ENCODE measurements around the gene HCFC1R1. TPM values are rescaled to one million over a fixed set of nuclear protein-coding genes. Genes with fewer than 3 reads are reported as not detected.

The HCFC1R1 gene
- 176 to 257 TPM (median 227 TPM) in 5 replicates for total RNA-seq (2022; extraction: Qiagen RNA extraction; ENCODE audit: low read depth)

GRCh38 chr16:3023669-3024478, at the start of gene HCFC1R1, which contains the start of gene THOC6:
Gene HCFC1R1, minus strand, starts transcription at chr16:3023942. Its CDS starts 1 bp downstream, at chr16:3023941.
Gene THOC6, plus strand, starts transcription at chr16:3024035. Its CDS starts 292 bp downstream, at chr16:3024327.

GRCh38 chr16:3065069-3065741, 41.5 kb upstream of the HCFC1R1 start, which contains the start of gene IL32:
Gene IL32, plus strand, starts transcription at chr16:3065640. Its CDS starts 172 bp downstream, at chr16:3065812.

GRCh38 chr16:3045758-3046640, 22.3 kb upstream of the HCFC1R1 start, which contains the start of gene MMP25:
Gene MMP25, plus strand, starts transcription at chr16:3046561. Its CDS starts 357 bp downstream, at chr16:3046918.

GRCh38 chr16:3036726-3037315, 13.1 kb upstream of the HCFC1R1 start, which contains the start of gene BICDL2:
Gene BICDL2, minus strand, starts transcription at chr16:3036944. Its CDS starts 1,448 bp downstream, at chr16:3035496.

GRCh38 chr16:3020247-3020603, 3.5 kb downstream of the HCFC1R1 start, which contains the start of gene TNFRSF12A:
Gene TNFRSF12A, plus strand, starts transcription at chr16:3020368. Its CDS starts 30 bp downstream, at chr16:3020398.

GRCh38 chr16:3017794-3018506, 5.8 kb downstream of the HCFC1R1 start, which contains the start of gene CLDN6:
Gene CLDN6, minus strand, starts transcription at chr16:3018183. Its CDS starts 2,162 bp downstream, at chr16:3016021.

GRCh38 chr16:3012828-3013420, 10.8 kb downstream of the HCFC1R1 start, which contains the start of gene CLDN9:
Gene CLDN9, plus strand, starts transcription at chr16:3012923. Its CDS starts 440 bp downstream, at chr16:3013363.

GRCh38 chr16:2980227-2981176, 43.2 kb downstream of the HCFC1R1 start, which contains the start of gene PKMYT1:
Gene PKMYT1, minus strand, starts transcription at chr16:2980446. Its CDS starts 789 bp downstream, at chr16:2979657.

Other genes with a start within 250 kb of the HCFC1R1 start
- 390 to 513 TPM (median 475 TPM) in 5 replicates for gene ELOB, start 246.7 kb downstream of the HCFC1R1 start, total RNA-seq (2022; extraction: Qiagen RNA extraction; ENCODE audit: low read depth)
- gene PRSS33, start 236.4 kb downstream of the HCFC1R1 start, total RNA-seq (2022; extraction: Qiagen RNA extraction; ENCODE audit: low read depth): not detected in 5 replicates
- gene PRSS41, start 225.5 kb downstream of the HCFC1R1 start, total RNA-seq (2022; extraction: Qiagen RNA extraction; ENCODE audit: low read depth): not detected in 5 replicates
- not detected in 5 replicates for gene PRSS21, start 206.7 kb downstream of the HCFC1R1 start, total RNA-seq (2022; extraction: Qiagen RNA extraction; ENCODE audit: low read depth)
- 0.54 to 1.1 TPM (median 1.0 TPM) in 5 replicates for gene ZG16B, start 193.6 kb downstream of the HCFC1R1 start, total RNA-seq (2022; extraction: Qiagen RNA extraction; ENCODE audit: low read depth)
- gene PRSS22, start 165.8 kb downstream of the HCFC1R1 start, total RNA-seq (2022; extraction: Qiagen RNA extraction; ENCODE audit: low read depth): 1.0 to 2.5 TPM (median 1.6 TPM) in 5 replicates
- 34.4 to 57.2 TPM (median 48.8 TPM) in 5 replicates for gene FLYWCH2, start 140.7 kb downstream of the HCFC1R1 start, total RNA-seq (2022; extraction: Qiagen RNA extraction; ENCODE audit: low read depth)
- gene FLYWCH1, start 112.0 kb downstream of the HCFC1R1 start, total RNA-seq (2022; extraction: Qiagen RNA extraction; ENCODE audit: low read depth): 15.9 to 31.8 TPM (median 26.8 TPM) in 5 replicates
- gene KREMEN2, start 59.7 kb downstream of the HCFC1R1 start, total RNA-seq (2022; extraction: Qiagen RNA extraction; ENCODE audit: low read depth): 0.85 to 3.2 TPM (median 2.4 TPM) in 5 replicates
- 25.4 to 46.5 TPM (median 45.2 TPM) in 5 replicates for gene PAQR4, start 54.6 kb downstream of the HCFC1R1 start, total RNA-seq (2022; extraction: Qiagen RNA extraction; ENCODE audit: low read depth)
- 44.4 to 98.5 TPM (median 91.4 TPM) in 5 replicates for gene PKMYT1, start 43.5 kb downstream of the HCFC1R1 start, total RNA-seq (2022; extraction: Qiagen RNA extraction; ENCODE audit: low read depth)
- 0.21 to 0.48 TPM (median 0.38 TPM) in 5 replicates for gene CLDN9, start 11.0 kb downstream of the HCFC1R1 start, total RNA-seq (2022; extraction: Qiagen RNA extraction; ENCODE audit: low read depth)
- 0.20 to 0.56 TPM (median 0.41 TPM) in 4 of 5 replicates, not detected in the other for gene CLDN6, start 5.8 kb downstream of the HCFC1R1 start, total RNA-seq (2022; extraction: Qiagen RNA extraction; ENCODE audit: low read depth)
- 357 to 594 TPM (median 560 TPM) in 5 replicates for gene TNFRSF12A, start 3.6 kb downstream of the HCFC1R1 start, total RNA-seq (2022; extraction: Qiagen RNA extraction; ENCODE audit: low read depth)
- gene THOC6, start 93 bp upstream of the HCFC1R1 start, total RNA-seq (2022; extraction: Qiagen RNA extraction; ENCODE audit: low read depth): 16.8 to 38.9 TPM (median 34.3 TPM) in 5 replicates
- gene BICDL2, start 13.0 kb upstream of the HCFC1R1 start, total RNA-seq (2022; extraction: Qiagen RNA extraction; ENCODE audit: low read depth): not detected in 5 replicates
- 0.79 to 0.99 TPM (median 0.86 TPM) in 5 replicates for gene MMP25, start 22.6 kb upstream of the HCFC1R1 start, total RNA-seq (2022; extraction: Qiagen RNA extraction; ENCODE audit: low read depth)
- 17.7 to 35.2 TPM (median 24.4 TPM) in 5 replicates for gene IL32, start 41.7 kb upstream of the HCFC1R1 start, total RNA-seq (2022; extraction: Qiagen RNA extraction; ENCODE audit: low read depth)
- not detected in 5 replicates for gene ZSCAN10, start 75.4 kb upstream of the HCFC1R1 start, total RNA-seq (2022; extraction: Qiagen RNA extraction; ENCODE audit: low read depth)
- gene ZNF205, start 88.6 kb upstream of the HCFC1R1 start, total RNA-seq (2022; extraction: Qiagen RNA extraction; ENCODE audit: low read depth): 8.6 to 16.6 TPM (median 14.1 TPM) in 5 replicates
- gene ZNF213, start 111.1 kb upstream of the HCFC1R1 start, total RNA-seq (2022; extraction: Qiagen RNA extraction; ENCODE audit: low read depth): 5.6 to 15.1 TPM (median 12.6 TPM) in 5 replicates
- 0.32 to 0.76 TPM (median 0.41 TPM) in 5 replicates for gene OR1F1, start 164.3 kb upstream of the HCFC1R1 start, total RNA-seq (2022; extraction: Qiagen RNA extraction; ENCODE audit: low read depth)
- 7.4 to 9.6 TPM (median 8.4 TPM) in 5 replicates for gene ZNF200, start 211.2 kb upstream of the HCFC1R1 start, total RNA-seq (2022; extraction: Qiagen RNA extraction; ENCODE audit: low read depth)
- not detected in 5 replicates for gene MEFV, start 232.7 kb upstream of the HCFC1R1 start, total RNA-seq (2022; extraction: Qiagen RNA extraction; ENCODE audit: low read depth)

Measured in A549 treated with ZK216348 at 1 μM for 4 hours (cell line).